ENCODE results near the gene HS3ST3B1.

GRCh38 chr17:14376666-14377065, 75.8 kb downstream of the HS3ST3B1 start:
- TF ChIP-seq, protein P1, sequence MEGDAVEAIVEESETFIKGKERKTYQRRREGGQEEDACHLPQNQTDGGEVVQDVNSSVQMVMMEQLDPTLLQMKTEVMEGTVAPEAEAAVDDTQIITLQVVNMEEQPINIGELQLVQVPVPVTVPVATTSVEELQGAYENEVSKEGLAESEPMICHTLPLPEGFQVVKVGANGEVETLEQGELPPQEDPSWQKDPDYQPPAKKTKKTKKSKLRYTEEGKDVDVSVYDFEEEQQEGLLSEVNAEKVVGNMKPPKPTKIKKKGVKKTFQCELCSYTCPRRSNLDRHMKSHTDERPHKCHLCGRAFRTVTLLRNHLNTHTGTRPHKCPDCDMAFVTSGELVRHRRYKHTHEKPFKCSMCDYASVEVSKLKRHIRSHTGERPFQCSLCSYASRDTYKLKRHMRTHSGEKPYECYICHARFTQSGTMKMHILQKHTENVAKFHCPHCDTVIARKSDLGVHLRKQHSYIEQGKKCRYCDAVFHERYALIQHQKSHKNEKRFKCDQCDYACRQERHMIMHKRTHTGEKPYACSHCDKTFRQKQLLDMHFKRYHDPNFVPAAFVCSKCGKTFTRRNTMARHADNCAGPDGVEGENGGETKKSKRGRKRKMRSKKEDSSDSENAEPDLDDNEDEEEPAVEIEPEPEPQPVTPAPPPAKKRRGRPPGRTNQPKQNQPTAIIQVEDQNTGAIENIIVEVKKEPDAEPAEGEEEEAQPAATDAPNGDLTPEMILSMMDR (IDR thresholded peaks at IDR 0.05; ENCODE audit: low read depth, low read length, poor library complexity, severe bottlenecking), result no peak
- no peak for TF ChIP-seq EZH2phosphoT487 (IDR thresholded peaks at IDR 0.05; ENCODE audit: borderline replicate concordance, low read length)
